Fibroblast of skin of back (primary cell): ENCODE results near the gene MSH5. TPM values are rescaled to one million over a fixed set of nuclear protein-coding genes. Genes with fewer than 3 reads are reported as not detected.
"Not testable (repeated sequence)": the region's sequence is repeated elsewhere in the genome, so short reads cannot be mapped to it uniquely, and the experiment has no call there.

Source experiments
- DNase-seq: peaks from one replicate; pipeline ENCODE4 v3.0.0-alpha.2; 2013
- polyA plus RNA-seq, 2 experiments: library from polyadenylated mRNA; unstranded; fragments of 120-200 nt; gene quantifications; one replicate each; pipeline ENCODE4 v1.2.1, GENCODE V29; 2013; ENCODE audit not compliant: insufficient read length in 2 of 2

Gene MSH5
- polyA plus RNA-seq (2013, experiment 1 of 2; ENCODE audit: insufficient read length): 14.8 TPM
- 6.7 TPM for polyA plus RNA-seq (2013, experiment 2 of 2; ENCODE audit: insufficient read length)

DNA sequence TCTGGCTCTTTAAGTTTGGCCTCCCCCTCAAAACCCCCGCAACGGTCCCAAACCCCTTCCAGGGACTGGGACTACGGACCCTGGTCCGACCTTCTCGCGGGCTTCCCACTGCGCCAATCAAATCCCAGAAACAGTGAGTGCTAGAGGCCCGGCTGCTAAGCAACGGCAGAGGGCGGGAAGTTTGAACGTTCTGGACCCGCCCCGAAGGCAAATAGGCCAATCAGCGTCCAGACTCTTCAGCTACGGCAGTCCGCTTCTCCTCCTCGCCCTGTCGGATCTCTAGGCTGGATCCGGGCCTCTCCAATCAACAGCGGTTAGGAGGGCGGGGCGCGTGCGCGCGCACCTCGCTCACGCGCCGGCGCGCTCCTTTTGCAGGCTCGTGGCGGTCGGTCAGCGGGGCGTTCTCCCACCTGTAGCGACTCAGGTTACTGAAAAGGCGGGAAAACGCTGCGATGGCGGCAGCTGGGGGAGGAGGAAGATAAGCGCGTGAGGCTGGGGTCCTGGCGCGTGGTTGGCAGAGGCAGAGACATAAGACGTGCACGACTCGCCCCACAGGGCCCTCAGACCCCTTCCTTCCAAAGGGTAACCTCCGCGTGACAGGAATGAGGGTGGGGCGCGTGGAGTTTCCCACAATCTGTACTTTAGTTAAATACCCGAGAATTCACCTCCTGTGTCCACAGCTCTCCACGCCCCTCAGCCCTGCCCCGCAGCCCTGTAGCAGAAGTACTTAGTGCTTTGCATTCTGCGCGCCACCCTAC, at the start of gene MSH5:
Gene MSH5 (plus strand): TSS at position 367 of the 758 bp plus-strand sequence. CDS start 462 bp downstream, outside the sequence.
- peak; percentile 99 for DNase-seq

DNA sequence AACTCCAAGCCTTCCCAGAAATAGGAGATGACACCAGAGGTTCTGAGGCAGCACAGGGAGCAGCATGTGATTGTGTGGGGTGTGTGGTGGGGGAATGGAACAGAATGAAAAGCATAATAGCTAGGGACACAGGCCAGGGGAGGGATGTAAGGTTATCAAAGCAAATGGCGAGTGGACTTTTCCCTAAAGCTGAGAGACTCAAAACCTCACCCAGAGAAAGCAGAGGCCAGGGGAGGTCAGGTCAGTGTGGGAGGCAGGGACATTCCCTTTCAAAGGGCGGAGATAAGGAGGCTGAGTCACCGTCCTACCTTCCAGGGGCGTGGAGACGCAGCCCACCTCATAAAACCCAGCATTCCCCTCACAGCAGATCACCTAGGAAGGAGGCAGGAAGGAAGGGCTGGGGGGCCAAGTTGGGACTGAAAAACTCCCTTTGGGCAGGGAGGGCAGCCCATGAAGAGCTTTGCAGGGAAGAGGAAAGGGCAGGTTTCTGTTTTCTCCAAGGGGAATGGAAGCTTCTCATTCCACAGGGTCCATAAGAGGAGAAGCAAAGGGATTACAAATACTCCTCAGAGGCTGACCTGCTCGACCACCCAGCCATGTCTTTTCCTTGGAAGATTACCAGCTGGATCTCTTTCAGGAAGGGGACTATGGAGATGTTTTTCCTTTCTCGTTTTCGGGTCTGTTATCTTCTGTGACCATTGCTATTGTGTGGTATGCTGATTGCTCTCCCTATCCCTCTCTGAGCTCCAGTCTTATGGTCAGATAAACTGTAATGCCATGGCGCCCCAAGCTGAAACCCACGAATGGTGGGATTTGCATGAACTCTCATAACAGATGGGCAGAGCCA, 49.4 kb upstream of the MSH5 start:
- DNase-seq: no peak

DNA sequence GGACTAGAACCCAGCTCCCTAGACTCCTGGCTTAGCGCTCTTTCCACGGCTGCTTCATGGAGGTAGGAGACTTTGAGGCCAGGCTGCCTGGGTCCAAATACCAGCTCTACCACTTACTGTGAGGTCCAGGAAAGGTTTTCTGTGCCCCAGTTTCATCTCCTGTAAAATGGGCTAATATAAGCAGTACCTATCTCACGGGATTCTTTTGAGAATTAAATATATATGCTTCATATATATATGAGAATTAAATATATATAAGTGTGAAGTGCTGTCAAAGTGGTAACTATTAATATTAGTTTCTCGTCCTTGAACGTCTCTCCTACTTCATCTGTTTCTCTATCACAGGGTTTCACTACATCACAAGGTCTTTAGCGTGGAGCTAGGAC, 48.7 kb upstream of the MSH5 start:
- no peak for DNase-seq

DNA sequence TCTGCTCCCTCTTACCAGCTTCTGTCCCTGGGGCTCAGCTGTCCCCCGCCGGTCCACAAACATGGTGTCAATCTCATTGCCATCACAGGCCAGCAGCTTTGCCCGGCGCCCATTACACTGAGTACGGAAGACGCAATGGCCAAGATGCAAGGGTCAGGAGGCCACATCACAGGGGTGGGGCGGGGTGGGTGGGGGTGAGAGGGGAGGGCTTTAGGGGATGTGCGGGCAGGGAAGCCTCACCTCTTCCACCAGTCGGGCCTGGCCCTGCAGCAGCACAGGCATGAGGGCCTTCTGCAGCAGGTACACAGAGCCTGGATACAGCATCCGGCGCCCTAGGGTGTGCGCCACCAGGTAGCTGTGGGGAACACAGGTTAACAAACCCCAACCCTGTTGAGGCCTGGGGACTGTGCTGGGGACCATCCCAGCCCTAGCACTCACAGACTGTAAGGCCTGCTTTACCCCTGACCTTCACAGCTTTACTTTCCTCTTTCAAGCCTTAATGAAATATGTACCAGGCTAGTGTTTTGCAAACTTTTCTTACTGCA, 48.2 kb upstream of the MSH5 start:
- no peak for DNase-seq

DNA sequence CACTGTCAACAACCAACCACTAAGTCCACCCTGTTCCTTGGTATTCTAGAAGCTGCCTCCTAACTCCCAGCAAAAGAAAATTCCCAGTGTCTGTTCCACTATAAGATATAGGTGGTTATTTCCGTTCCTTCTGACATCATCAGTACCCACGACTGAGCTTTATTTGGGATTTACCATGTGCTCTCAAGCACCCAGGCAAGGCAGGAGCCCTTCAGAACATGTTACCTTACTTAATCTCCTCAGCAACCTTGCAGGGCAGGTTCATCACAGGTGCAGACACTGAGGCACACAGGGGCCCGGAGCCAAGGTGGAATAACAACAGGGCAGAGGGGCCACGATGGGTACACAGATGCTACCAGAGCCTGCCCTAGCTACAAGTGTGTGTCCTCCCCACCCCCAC, 47.5 kb upstream of the MSH5 start:
- DNase-seq: no peak

DNA sequence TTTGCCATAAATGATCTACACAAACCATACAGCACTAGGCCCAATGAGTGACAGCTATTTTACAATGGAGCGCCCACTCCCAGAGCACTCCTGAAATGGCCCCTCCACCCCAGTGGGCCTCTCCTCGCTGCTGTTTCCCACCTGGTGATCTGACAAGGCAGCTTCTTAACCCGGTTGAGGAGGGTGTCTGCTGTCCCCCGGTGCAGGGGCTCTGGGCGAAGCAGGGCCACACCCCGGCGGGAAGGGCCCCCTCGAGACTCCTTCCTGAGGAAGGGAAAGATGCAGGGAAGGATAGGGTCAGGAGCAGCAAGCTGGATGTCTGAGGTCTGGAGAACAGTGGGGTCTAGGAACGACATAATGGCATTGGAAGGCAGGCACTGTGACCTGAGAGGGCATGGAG, 46.9 kb upstream of the MSH5 start:
- DNase-seq: no peak

DNA sequence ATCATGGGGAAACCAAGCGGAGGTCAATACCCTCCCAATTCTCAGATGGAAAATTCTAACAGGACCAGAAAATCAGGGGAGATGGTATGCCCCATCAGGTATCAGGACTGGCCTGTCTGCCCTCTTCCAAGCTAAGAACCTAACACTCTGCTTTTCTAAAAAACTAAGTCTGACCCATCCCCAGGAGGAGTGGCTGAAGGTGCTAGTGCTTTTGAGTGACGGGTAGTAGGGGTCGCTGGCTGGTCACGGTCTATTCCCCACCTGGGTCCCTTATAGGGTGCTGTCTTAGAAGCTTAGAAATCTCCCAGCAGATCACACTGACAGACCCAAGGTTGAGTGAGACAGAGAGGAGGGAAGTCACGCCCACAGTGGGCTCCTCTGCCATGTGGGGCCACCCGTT, 46.3 kb upstream of the MSH5 start:
- no peak for DNase-seq

DNA sequence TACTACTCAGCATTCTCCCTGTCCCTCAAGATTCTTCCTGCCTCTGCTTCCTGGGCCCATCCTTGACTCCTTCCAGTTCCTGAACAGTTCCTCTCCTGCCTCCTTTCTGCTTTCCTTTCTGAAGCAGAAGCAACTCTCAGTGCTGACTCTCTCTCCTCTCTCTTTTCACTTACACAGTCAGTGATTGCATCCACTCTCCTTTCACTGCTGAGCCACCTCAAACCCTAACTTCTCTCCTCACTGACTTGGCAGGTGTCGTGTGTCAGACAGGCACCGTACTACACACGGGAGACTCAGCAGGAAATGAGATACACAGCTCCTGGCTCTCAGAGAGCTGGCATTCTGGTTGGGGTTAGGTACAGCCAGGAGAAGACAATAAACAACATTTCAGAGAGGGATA, 42.2 kb upstream of the MSH5 start:
- DNase-seq: no peak

DNA sequence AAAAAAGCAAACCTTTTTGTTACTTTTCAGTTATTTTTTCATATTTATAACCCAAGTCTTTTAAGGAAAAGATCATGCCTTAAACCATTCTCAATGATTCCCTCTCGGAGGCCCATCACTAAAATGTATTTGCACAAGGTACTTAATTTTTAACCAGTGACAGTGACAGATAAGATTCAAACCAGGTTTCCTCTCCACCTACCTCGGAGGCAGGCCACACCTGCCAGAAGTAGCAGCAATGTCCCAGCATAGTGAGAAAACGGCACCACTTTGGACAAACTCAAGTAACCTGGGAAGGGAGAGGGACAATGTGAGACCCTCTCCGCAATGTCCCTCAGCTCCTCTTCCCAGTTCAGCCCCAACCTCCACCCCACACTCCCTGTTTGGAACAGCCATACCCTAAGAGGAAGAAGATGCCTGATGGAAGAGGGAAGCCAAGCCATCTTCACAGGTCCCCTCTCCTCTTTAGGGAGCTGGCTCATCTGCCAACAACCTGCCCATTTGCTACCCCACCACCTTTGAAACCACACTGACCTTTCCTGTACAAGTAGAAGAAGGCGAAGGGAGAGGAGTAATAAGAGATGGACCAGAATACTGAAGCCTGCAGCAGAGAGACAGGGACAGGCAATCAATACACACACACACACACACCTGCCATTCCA, 38.9 kb upstream of the MSH5 start:
- no peak for DNase-seq

DNA sequence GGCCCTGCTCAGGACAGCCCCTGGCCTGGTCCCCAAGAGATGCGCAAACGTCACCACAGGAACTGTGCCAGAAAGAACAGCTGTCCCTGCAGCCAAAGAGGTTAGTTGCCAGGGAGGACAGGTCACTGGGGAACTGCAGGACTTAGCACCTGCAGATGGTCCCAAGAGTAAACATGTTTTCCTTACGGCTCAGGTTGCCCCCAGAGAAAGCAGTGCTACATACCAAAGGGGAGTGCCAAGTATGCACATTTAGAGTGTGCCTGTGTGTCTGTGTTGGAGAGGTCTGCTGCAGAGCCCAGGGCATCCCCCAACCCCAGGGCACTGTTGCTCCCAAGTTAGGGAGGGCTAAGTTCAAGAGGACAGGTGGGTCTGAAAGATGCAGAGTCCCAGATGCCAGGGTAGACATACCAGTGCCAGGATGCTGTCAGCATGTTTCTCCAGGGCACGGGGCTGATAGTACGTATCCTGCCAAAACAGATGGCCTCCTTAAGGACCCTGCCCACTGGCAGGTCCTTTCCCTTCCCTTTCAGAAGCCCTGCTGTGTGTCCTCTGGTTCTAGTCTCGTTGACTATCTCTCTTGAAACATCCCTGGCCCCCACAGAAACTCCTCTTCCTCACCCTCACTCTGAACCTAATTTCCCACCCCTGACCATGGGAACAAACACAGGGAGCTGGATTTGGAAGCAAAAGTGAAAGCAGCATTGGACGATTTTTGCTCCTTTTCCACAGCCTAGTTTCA, 38.0 kb upstream of the MSH5 start:
- DNase-seq: no peak

DNA sequence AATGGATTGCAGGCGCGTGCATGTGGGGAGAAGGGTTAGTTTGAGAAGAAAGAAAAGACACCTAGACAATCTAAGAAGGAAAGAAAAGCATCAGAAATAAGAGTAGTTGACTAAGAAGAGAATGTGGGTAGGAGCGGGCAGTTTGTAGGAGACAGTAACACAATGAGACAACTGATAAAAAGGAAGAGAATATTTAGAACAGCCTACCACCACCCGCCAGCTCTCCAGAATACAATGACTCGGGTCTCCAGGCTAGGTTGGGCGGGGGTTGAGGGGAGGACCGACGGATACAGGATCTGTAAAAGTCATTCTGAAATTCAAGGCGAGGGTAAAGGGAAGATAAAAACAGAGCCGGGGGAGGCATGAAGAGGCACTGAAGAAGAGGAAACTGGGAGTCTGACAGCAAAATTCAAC, 37.4 kb upstream of the MSH5 start:
- DNase-seq: no peak

DNA sequence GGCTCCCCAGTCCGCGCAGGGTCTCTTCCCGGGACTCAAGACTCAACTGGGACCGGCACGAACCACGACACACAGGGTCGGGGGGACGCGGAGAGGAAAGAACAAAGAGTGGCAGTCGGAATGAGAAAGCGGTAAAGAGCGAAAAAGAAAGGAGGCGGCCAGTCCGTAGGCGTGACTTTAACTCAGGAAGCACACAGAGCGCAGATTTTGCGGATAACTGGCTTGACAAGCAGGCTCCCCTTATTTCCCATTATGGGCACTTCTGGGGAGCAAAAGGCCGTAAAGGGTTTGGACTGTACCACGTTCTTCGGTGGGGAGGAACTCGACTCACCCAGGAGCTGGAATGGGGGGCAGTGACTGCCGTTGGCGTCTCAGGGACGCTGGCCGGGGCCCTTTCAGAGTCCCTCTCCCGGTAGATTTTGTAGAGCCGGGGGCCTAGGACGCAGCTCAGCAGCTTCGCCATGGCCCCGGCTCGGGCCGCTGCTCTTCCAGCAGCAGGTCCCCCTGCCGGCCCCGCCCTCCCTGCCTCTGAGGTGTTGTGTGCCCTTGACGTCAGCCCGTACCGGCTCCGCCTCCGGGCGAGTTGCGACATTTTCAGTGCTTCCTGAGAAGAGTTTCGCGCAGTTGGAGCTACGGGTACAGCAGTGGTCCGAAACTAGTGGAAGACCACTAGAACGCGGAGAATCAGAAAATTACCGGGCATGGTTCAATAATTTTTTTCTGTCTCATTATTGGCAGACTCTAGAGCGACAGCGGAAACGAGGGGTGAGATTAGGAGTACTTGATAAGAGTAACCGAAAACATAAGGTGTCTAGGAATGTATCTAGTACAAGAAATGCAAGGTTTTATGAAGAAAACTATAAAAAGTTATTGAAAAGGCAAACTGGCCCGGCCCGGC, 36.7 kb upstream of the MSH5 start, which contains the start of gene ABHD16A:
Gene ABHD16A (minus strand): TSS at position 506 of the 898 bp plus-strand sequence. CDS start 43 bp downstream, at position 463.
- peak; percentile 98 for DNase-seq

DNA sequence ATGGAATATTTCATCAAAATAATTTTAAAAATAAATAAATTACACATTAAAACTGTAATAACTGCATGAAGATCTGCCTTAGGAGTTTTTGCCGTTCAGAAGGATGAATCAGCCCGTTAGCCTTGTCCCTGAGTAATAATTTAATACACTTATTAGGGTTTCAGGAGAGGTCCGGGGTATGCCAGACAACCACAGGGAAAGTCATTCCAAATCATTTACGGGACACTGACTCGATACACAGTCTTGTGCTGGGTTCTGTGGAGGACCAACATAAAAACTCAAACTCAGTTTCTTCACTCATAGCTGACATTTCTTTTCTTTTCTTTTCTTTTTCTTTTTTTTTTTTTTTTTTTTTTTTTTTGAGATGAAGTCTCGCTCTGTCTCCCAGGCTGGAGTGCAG, 33.9 kb upstream of the MSH5 start:
- no peak for DNase-seq

DNA sequence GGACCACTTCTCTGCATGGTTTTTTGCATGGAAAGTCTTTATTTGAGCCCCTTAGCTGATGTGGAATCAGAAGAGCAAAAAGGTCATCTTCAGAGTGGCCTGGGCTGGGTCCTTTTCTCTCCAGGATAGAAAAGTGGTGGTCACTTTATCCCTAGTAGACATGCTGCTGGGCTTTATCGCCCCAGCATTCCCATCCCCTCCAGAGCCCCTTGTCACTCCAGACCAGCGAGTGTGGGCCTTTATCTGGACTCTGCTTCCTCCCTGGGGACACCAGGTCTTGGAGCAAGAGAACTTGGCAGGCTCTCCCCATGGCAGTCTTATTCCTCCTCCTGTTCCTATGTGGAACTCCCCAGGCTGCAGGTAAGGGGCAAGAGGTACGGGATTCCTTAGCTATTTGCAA, 33.2 kb upstream of the MSH5 start, which contains the start of gene LY6G6F:
Gene LY6G6F (plus strand): TSS at position 268 of the 400 bp plus-strand sequence. CDS start 41 bp downstream, at position 309.
- DNase-seq: no peak

DNA sequence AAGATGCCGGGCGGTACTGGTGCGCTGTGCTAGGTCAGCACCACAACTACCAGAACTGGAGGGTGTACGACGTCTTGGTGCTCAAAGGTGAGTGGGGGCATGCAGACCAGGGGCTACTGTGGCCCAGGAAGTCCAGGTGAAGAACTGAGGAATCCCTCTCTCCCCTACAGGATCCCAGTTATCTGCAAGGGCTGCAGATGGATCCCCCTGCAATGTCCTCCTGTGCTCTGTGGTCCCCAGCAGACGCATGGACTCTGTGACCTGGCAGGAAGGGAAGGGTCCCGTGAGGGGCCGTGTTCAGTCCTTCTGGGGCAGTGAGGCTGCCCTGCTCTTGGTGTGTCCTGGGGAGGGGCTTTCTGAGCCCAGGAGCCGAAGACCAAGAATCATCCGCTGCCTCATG, 32.1 kb upstream of the MSH5 start:
- no peak for DNase-seq

DNA sequence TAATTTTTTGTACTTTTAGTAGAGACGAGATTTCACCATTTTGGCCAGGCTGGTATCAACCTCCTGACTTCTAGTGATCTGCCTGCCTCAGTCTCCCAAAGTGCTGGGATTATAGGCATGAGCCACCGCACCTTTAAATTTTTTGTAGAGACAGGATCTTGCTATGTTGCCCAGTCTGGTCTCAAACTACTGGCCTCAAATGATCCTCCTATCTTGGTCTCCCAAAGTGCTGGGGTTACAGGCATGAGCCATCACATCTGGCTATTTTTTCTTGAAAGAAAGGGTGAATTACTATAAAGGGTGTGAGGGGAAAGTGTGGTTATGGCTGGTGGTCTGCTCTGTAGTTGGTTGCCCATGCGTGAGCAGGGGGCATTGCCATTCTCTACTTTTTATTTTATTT, 31.6 kb upstream of the MSH5 start:
- no peak for DNase-seq

DNA sequence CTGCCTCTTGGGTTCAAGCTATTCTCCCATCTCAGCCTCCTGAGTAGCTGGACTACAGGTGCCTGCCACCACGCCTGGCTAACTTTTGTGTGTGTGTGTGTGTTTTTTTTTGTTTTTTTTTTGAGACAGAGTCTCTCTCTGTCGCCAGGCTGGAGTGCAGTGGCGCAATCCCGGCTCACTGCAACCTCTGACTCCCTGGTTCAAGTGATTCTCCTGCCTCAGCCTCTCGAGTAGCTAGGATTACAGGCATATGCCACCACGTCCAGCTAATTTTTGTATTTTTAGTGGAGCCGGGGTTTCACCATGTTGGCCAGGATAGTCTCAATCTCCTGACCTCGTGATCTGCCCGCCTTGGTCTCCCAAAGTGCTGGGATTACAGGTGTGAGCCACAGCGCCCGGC, 30.6 kb upstream of the MSH5 start:
- not testable (repeated sequence) for DNase-seq

DNA sequence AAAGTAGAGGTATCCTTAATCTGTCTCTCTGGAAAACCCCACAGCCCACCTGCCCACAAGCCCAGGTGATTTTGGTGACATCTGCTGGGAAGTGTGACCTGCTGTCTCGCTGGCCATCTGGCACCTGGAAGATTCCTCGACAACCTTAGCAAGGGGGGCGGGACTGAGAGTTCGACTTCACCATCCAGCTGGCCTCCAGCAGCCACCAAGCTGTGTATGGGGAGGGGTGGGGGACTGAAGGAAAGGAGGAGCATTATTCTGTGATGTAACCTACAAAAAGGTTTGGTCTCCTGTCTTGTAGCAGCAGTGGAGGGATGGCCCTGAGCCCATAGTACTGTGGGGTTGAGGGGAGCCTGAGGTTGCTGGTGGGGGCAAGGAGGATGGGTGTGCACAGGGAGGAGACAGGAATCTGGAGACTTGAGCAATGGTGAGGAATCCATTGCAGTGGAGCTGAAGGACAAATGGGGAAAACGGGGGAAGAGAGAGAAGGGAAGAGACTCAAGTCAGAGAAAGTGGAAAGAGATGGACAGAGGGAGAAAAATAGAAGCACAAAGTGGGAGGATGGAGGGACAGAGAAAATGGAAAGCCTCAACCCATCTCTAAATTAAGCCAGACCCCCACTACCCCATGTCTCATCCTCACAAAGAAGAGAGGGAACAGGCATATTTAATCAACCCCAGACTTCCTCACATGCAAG, 29.1 kb upstream of the MSH5 start:
- no peak for DNase-seq

DNA sequence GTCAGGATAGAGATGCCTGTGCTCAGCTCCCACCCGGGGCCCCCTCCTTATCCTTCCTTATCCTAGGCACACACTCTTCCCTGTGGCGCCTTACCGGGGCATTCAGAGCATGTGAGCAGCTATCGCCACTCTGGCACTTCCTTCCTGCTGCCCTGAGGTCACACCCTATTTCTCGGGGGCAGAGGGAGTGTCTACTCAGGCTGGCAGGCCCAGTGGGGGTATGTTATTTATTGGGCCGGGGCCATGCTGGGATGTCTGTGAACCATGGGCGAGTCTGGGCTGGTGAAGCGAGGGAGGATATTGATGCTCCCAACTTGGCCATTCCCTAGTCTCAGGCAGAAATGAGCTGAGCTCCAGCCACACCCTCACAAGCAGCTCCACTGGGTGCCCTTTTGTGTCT, 28.6 kb upstream of the MSH5 start:
- no peak for DNase-seq

DNA sequence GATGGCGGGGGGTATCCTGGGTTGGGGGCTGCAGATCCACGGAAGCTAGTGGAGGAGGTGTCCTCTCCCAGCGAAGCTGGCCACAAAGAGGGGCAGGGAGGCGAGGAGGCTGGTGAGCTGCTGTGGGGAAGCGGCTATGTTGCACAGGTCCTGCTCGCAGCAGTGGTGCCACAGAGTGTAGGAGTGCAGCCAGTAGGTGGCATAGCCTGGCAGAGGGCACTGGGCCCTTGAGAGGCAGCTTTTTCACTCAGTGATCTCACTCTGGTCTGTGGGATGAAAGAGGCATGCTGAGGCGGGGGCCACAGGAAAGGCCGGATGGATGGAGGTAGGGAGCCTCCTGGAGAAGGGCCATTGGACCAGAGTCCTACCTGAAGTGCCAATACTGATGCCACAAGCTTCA, 27.5 kb upstream of the MSH5 start:
- DNase-seq: no peak
